HG03460 (cell line): ENCODE results near the gene NFATC2.
"Not testable (repeated sequence)": the region's sequence is repeated elsewhere in the genome, so short reads cannot be mapped to it uniquely, and the experiment has no call there.

Experiments
- ATAC-seq: cut with Tn5 transposase; IDR thresholded peaks from one replicate; pipeline ENCODE4 v1.9.1; 2021; ENCODE audit not compliant: unreplicated experiment

Gene NFATC2

GRCh38 chr20:51363813-51364212 lies 178.7 kb downstream of the NFATC2 start:
- no peak for ATAC-seq

GRCh38 chr20:51363378-51363777 lies 179.1 kb downstream of the NFATC2 start:
- no peak for ATAC-seq

DNA sequence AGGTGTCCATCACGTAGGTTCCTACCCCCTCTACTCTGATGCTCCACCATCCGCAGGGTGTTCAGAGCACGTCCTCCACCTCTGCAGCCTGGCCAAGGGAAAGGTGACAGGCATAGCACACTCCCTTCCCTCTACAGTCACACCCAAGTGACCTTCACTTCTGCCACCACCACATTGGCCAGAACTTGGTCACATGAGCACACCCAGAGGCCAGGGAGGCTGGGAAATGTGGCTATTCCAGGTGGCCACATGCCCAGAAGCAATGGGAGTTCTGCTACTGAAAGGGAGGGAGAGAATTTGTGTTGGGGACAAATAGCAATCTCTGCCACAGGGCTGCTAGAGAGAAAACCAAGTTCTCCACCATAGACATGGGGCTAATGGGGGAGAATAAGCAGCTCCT lies 180.3 kb downstream of the NFATC2 start:
- ATAC-seq = no peak

DNA sequence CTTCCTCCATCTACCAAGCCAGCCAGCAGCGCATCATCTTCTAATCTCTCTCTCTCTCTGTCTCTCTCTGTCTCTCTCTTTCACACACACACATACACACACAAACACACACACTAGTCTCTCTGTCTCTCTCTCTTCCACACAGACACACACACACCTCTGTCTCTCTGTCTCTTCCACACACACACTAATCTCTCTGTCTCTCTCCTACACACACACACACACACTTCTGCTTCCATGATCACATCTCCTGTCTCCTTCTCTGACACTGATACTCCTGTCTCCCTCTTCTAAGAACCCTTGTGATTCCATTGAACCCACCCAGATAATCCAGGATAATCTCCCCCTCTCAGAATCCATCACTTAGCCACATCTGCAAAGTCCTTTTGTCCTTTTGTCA lies 181.3 kb downstream of the NFATC2 start:
- no peak for ATAC-seq

DNA sequence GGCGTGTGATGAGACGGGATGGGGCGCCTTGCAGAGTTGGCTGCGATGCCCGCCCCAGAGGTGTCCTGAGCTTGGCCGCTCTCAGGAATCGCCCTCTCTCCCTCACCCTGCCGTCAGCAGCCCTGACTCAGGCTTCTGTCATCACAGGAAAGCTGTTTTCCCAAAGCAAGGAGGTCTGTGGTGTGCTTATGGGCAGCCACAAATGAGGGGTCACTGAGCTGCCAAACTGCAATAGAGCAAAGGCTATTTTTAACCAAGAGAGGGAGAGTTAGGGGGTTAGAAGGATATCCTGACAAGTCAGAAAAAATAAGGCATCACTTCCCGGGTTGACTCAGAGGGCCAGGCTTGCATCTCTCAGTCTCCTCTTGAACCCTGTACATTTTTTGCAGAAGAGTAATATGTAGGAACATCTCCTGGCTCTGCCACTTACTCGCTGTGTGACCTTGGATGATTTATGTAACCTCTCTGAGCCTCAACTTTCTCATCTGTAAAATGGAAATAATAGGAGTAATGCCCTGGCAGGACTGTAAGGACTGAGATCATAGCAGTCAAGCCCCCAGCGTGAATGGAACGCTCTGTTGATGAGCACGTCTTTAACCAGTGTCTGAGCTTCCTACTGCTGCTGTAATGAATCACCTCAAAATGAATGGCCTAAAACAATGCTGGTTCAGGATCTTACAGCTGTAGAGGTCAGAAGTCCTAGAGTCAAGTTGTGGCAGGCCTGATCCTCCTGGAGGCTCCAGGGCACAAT lies 181.9 kb downstream of the NFATC2 start:
- no peak for ATAC-seq

DNA sequence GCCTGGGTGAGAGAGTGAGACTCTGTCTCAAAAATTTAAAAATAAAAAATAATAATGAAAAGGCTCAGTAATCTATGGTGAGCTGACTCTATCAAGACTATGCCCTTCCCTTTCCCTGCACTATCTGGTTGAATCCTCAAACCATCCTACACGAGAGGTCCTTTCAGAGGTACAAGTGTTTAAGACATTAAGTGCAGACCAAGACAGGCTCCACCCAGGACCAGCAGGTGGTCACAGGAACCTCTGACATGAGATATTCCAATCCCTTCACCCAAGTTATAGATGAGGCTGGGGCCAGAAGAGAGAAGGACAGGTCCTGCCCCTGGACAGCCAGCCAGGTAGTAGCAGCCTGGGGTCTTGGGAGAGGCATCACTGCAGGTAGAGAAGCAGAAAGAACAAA lies 182.6 kb downstream of the NFATC2 start:
- ATAC-seq = no peak

DNA sequence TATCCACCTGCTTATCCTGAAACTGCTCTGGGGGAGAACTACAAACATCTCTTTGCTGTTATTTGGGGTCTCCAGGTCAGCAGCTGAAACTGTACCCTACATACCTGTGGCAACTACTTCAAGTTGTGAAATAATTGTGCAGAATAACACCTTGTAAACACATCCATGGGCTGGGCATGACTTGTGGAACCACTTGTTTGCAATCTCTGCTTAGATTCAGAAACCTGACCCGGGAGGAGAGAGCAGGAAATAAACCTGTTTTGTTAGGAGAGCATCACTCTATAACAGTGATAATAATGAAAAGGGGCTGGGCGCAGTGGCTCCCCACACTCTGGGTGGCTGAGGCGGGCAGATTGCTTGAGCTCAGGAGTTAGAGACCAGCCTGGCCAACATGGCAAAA lies 183.1 kb downstream of the NFATC2 start:
- ATAC-seq = no peak

GRCh38 chr20:51358032-51358724 lies 184.3 kb downstream of the NFATC2 start:
- ATAC-seq = no peak

DNA sequence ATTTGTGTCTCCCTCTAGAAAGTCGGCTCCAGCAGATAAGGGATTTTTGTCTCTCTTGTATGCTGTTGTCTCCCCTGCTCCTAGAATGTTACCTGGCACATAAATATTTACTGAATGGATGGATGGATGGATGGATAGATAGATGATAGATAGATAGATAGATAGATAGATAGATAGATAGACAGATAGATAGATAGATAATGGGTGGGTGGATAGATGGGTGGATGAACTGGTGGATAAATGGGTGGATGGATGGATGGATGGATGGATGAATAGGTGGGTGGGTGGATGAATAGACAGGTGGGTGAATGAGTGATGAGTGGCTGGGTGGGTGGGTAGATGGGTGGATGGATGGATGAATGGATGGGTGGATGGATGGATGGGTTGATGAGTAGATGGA lies 185.0 kb downstream of the NFATC2 start:
- no peak for ATAC-seq

DNA sequence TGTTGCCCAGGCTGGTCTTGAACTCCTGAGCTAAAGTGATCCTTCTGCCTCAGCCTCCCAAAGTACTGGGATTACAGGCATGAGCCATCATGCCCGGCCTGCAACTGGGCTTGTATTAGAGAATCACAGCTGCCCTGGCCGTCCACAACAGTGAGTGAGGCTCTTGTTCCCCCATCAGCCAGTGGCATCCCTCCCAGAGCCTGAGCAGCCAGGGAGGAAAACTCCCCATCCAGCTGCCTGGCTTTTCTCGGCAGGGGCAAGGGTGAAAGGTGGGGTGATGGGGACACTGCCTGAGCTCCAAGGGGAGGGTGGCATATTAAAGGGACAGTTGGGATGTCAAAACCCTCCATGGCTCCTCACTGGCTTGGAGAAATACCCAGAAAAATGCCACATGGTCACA lies 185.6 kb downstream of the NFATC2 start:
- ATAC-seq = no peak

DNA sequence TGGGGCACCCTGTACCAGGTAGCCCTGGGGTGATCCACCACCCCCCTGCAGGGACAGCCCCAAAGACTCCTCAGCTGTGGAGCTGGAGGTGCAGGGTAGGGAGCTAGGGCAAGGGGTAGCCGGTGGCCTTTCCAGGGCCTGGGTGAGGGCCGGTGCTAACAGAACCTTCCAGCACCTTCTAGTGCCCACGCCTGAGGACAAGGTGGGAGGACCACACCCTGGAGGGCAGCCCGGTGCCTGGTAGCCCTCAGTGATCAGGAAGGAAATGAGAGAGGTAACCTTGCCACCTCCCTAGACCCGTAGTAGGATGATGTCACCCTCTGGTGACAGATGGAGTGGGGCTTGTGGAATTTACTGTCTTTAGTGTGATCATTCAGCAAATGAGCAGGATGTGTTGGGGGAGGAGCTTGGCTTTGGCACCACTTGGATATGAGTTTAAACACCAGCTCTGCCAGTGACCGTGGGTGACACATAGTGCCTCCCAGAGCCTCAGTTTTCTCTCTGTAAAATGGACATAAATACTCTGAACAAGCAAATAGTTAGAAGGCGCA lies 187.7 kb downstream of the NFATC2 start:
- no peak for ATAC-seq

GRCh38 chr20:51354191-51354768 lies 188.2 kb downstream of the NFATC2 start:
- ATAC-seq = no peak

GRCh38 chr20:51353491-51353890 lies 189.0 kb downstream of the NFATC2 start:
- ATAC-seq = no peak

- ATAC-seq = no peak
Observed at GRCh38 chr20:51352791-51353190, 189.7 kb downstream of the NFATC2 start.

DNA sequence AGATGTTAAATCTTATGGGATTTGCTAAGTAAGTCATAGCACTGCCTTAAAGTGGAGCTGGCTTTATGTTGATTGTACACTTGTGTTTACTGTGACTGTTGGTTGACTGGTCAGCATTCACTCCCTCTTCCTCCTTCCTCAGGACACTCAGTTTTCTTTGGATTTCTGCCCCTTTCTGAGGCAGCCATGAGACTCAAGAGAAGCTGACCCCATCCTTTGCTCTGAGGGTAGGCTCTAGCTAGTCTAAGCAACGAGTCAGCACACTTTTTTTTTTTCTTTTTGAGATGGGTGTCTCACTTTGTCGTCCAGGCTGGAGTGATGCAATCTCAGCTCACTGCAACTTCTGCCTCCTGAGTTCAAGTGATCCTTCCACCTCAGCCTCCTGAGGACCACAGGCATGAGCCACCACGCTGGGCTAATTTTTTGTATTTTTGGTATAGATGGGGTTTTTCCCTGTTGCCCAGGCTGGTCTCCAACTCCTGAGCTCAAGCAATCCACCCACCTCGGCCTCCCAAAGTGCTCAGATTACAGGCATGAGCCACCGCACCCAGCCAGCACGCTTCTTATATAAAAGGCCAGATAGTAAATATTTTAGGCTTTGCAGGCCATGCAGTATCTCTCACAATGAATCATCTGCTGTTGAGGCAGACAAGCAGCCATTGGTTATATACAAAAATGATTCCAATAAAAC lies 191.4 kb downstream of the NFATC2 start:
- no peak for ATAC-seq

GRCh38 chr20:51348876-51349275 lies 193.6 kb downstream of the NFATC2 start:
- no peak for ATAC-seq

DNA sequence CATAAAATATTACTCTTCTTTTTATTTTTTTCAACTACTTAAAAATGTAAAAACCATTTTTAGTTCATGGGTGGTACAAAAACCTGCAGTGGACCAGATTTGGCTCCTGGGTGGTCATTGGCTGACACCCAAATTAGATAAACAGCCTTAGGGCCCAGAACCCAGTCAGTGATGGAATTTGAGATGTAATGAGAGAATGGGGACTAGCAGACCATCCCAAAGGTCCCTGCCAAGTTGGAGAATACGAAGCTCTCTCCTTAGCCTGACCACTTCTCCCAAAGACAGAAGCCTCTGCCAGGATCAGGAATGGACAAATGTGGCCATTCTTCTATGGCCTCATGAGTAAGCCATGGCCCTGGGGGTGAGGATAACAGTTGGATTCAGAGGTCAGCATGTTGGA lies 194.7 kb downstream of the NFATC2 start:
- no peak for ATAC-seq

- no peak for ATAC-seq
Observed at GRCh38 chr20:51346686-51347485, 195.6 kb downstream of the NFATC2 start.

DNA sequence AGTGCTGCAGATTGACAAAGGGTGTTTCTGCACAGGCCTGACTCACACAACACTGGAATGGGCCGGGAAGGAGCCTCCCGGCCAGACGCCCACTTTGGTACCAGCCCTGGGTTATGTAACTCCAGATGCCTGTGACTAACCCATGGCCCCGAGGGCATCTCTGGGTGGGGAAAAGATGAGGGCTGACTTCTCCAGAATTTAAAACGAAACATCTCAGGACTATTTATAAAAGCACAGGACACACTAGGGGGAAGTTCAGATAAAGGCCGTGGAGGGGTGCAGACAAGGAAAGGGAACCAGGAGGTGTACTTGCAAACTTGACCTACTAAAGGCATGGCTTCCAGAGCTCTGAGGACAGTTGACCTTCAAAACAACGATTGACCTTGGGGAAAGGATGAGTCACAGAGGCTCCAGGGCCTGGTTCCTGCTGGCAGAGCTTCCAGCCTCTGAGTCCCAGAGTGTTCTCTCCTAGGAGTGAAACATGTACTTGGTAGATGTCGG lies 196.9 kb downstream of the NFATC2 start:
- ATAC-seq = no peak

GRCh38 chr20:51343802-51344201 lies 198.7 kb downstream of the NFATC2 start:
- ATAC-seq = not testable (repeated sequence)
